ENCODE results near the gene CEACAM19. TPM values are rescaled to one million over a fixed set of nuclear protein-coding genes. Genes with fewer than 3 reads are reported as not detected.

Gene CEACAM19
- total and polyA plus RNA-seq, 2 of the 4 experiments (the other 2 are of a cell fraction): 0.72 to 9.3 TPM

DNA sequence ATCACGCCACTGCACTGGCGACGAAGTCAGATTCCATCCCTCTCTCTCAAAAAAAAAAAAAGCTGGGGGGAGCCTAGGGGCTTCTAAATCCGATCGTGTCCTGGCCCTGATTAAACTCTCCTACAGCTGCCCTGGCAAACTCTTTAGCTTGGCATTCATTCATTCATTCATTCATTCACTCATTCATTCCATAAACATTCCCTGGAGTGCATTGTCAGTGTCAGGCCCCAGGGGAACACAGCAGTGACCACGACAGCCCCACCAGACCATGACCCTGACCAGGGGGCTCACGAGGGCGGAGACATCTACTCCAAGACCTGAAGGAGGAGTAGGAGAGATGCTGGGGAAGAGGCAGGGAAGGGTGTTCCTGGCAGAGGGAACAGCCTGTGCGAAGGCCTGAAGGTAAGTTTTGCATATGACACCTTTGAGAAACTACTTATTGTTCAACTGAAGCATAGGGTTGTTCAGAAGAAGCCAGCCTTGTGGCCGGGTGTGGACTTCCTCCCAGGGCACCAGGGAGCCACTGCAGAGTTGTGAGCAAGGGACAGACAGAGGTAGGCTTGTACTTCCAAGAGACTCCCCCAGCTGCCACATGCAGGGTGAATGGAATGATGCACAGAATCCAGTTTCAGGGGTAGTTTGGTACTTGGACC lies 52.1 kb downstream of the CEACAM19 start:
- no peak overlapping the region for H3K18ac ChIP-seq (ENCODE audit: low read depth, low read length)
- peak overlapping the region; percentile 60; the same call in 1 of the 2 replicates for H4K91ac ChIP-seq (ENCODE audit: insufficient read depth, low read depth, low read length)
- H3K23ac ChIP-seq (ENCODE audit: low read depth, low read length): no peak overlapping the region
- peak overlapping the region; percentile 77 for H2AFZ ChIP-seq (replicated peaks; ENCODE audit: low read length, poor library complexity)
- H2BK5ac ChIP-seq (ENCODE audit: low read depth, low read length, poor library complexity, severe bottlenecking): no peak overlapping the region
- no peak overlapping the region for H4K5ac ChIP-seq (ENCODE audit: low read depth, low read length)
- H2BK20ac ChIP-seq (ENCODE audit: low read depth, low read length): peak overlapping the region; percentile 89
- WGBS, 2 experiments (ENCODE audit: extremely low coverage in 2 of 2, insufficient read length in 1 of 2): 96% methylated on average over 5 of the region's 10 CpGs; no CpG with 5 or more reads in 1 of the 2 experiments
- peaks cover 19% of the 10 kb centered on the region for H3K4me1 ChIP-seq (ENCODE audit: control insufficient read depth, insufficient read depth, low read length)
- peak overlapping the region in 1 of 2 experiments; percentile 74; a peak in 1 of 4 replicates for H4K8ac ChIP-seq (ENCODE audit: low read depth in 2 of 2, low read length in 2 of 2)
- in situ Hi-C loops (cut with MboI; ENCODE audit: low sequenced_read_pairs): loop anchor here (5.0 kb wide), 2 partner anchors 49 to 119 kb away; no protein-coding TSS in a partner anchor
- intact Hi-C loops (cut with micrococcal nuclease): loop anchor here (5.0 kb wide), 1 partner anchor 34 kb away; no protein-coding TSS in a partner anchor
- H3K27ac ChIP-seq (ENCODE audit: insufficient read depth, low read length): no peak overlapping the region
- H4K20me1 ChIP-seq (ENCODE audit: insufficient read depth, low read length): no peaks in the 10 kb centered on the region
- H2BK15ac ChIP-seq (ENCODE audit: low read depth, low read length): peak overlapping the region; percentile 84; the same call in 2 of the 3 replicates
- dilution Hi-C loops (cut with HindIII; ENCODE audit: low sequenced_read_pairs, unreplicated experiment): no loop called here
- no peak overlapping the region for H3K9ac ChIP-seq (ENCODE audit: low read depth, low read length)
- no peaks in the 10 kb centered on the region for H3K36me3 ChIP-seq (ENCODE audit: control insufficient read depth, insufficient read depth, low read length)
- H3K56ac ChIP-seq (ENCODE audit: extremely low read depth, insufficient read depth, low read length): no peak overlapping the region
- H3K14ac ChIP-seq (replicated peaks; ENCODE audit: low read depth, low read length): no peak overlapping the region
- no peaks in the 10 kb centered on the region for H3K79me1 ChIP-seq (ENCODE audit: low read depth in 1 of 2, low read length in 2 of 2)
- no peak overlapping the region for H3K4me3 ChIP-seq (ENCODE audit: insufficient read depth, low read depth, low read length)
- peak overlapping the region; percentile 73 for H2AK9ac ChIP-seq (replicated peaks; ENCODE audit: low read depth, low read length, poor library complexity)
- POLR2A ChIA-PET (ENCODE audit: unreplicated experiment): interaction anchor here (1.4 kb wide), 1 partner anchor 31 kb away, joined by 3 read pairs; no protein-coding TSS in a partner anchor
- CTCF ChIA-PET: interaction anchor here (0.6 to 3.8 kb wide), 20 partner anchors 12 to 152 kb away, joined by 3 to 71 read pairs (median 4); partner anchors contain the start of gene NECTIN2
- no peaks in the 10 kb centered on the region for H3K27me3 ChIP-seq (ENCODE audit: control insufficient read depth, insufficient read depth, low read length)
- DNase-seq (no peak), ATAC-seq (ENCODE audit: low read depth) (no peak; the same call in 1 of the 2 replicates)
- BruUV-seq (replicated peaks): no TSS peak
- no peaks in the 10 kb centered on the region for H3K9me3 ChIP-seq (ENCODE audit: control insufficient read depth, insufficient read depth, low read length)
- H2AK5ac ChIP-seq (ENCODE audit: low read depth, low read length): peak overlapping the region; percentile 84
- peak overlapping the region; percentile 64 for H3K4ac ChIP-seq (ENCODE audit: low read depth, low read length)
- peaks cover 10% of the 10 kb centered on the region for H3K9me1 ChIP-seq (ENCODE audit: insufficient read depth, low read length)
- peak overlapping the region; percentile 88 for H2BK120ac ChIP-seq (ENCODE audit: low read depth, low read length)
- H3K4me2 ChIP-seq (ENCODE audit: low read depth, low read length): no peak overlapping the region
- TF ChIP-seq, protein P1, sequence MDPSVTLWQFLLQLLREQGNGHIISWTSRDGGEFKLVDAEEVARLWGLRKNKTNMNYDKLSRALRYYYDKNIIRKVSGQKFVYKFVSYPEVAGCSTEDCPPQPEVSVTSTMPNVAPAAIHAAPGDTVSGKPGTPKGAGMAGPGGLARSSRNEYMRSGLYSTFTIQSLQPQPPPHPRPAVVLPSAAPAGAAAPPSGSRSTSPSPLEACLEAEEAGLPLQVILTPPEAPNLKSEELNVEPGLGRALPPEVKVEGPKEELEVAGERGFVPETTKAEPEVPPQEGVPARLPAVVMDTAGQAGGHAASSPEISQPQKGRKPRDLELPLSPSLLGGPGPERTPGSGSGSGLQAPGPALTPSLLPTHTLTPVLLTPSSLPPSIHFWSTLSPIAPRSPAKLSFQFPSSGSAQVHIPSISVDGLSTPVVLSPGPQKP (IDR thresholded peaks at IDR 0.05; ENCODE audit: borderline replicate concordance, low read depth, low read length): no peak
- TF ChIP-seq MAZ (IDR thresholded peaks at IDR 0.05; ENCODE audit: borderline replicate concordance, low read depth, low read length): no peak
- no peak for TF ChIP-seq RAD21 (IDR thresholded peaks at IDR 0.05; ENCODE audit: low read length)
- no peak for TF ChIP-seq MAFK (IDR thresholded peaks at IDR 0.05; ENCODE audit: low read depth, low read length)
- TF ChIP-seq CEBPB (IDR thresholded peaks at IDR 0.05; ENCODE audit: low read depth, low read length): no peak
- TF ChIP-seq CHD1 (IDR thresholded peaks at IDR 0.05; ENCODE audit: low read depth, low read length): no peak
- no peak for TF ChIP-seq RCOR1 (IDR thresholded peaks at IDR 0.05; ENCODE audit: insufficient replicate concordance, low read length)
- no peak for TF ChIP-seq USF2 (IDR thresholded peaks at IDR 0.05; ENCODE audit: low read depth, low read length)
- TF ChIP-seq, protein P2, sequence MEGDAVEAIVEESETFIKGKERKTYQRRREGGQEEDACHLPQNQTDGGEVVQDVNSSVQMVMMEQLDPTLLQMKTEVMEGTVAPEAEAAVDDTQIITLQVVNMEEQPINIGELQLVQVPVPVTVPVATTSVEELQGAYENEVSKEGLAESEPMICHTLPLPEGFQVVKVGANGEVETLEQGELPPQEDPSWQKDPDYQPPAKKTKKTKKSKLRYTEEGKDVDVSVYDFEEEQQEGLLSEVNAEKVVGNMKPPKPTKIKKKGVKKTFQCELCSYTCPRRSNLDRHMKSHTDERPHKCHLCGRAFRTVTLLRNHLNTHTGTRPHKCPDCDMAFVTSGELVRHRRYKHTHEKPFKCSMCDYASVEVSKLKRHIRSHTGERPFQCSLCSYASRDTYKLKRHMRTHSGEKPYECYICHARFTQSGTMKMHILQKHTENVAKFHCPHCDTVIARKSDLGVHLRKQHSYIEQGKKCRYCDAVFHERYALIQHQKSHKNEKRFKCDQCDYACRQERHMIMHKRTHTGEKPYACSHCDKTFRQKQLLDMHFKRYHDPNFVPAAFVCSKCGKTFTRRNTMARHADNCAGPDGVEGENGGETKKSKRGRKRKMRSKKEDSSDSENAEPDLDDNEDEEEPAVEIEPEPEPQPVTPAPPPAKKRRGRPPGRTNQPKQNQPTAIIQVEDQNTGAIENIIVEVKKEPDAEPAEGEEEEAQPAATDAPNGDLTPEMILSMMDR (conservative IDR thresholded peaks at IDR 0.05; ENCODE audit: low read depth, low read length): no peak
- TF ChIP-seq RFX5 (IDR thresholded peaks at IDR 0.05; ENCODE audit: low read depth, low read length): no peak
- no peak for TF ChIP-seq NFE2L2 (IDR thresholded peaks at IDR 0.05; ENCODE audit: low read depth, low read length)
- no peak for TF ChIP-seq SMC3 (IDR thresholded peaks at IDR 0.05; ENCODE audit: low read depth, low read length)
- no peak for TF ChIP-seq MXI1 (IDR thresholded peaks at IDR 0.05; ENCODE audit: borderline replicate concordance, low read depth, low read length)
- TF ChIP-seq BHLHE40 (IDR thresholded peaks at IDR 0.05; ENCODE audit: low read depth, low read length): no peak

All from IMR-90 (cell line).